OCI-LY3 (cell line): Measurements from ENCODE around the gene BAIAP2.

Experiments used
- H2AFZ ChIP-seq: fragments of 200-600, 300-600 bp; shearing (Covaris generic); 2 replicates; pipeline ENCODE4 v1.6.0; 2014; ENCODE audit warnings: antibody characterized with exemption, low read depth, low read length
- H3K27ac ChIP-seq: fragments of 200-600, 300-600 bp; sonication (generic); 2 replicates; pipeline ENCODE4 v1.5.1; 2014; ENCODE audit warnings: mild to moderate bottlenecking, low read length, moderate library complexity, mixed read lengths
- H3K27me3 ChIP-seq: fragments of 200-600, 300-600 bp; sonication (generic); 2 replicates; pipeline ENCODE4 v1.6.1; 2014; ENCODE audit warnings: low read depth, low read length, mixed read lengths
- H3K36me3 ChIP-seq: fragments of 200-600, 300-600 bp; sonication (generic); replicated peaks from 2 replicates; pipeline ENCODE3; 2014; ENCODE audit warnings: low read depth, low read length, mixed read lengths
- H3K4me1 ChIP-seq: fragments of 300-600, 200-600 bp; sonication (generic); 2 replicates; pipeline ENCODE4 v1.6.1; 2014; ENCODE audit warnings: low read length, mixed read lengths
- H3K4me2 ChIP-seq: fragments of 200-600, 300-600 bp; sonication (generic); 2 replicates; pipeline ENCODE4 v1.6.1; 2014; ENCODE audit warnings: low read length, mixed read lengths
- H3K4me3 ChIP-seq: fragments of 300-600, 200-600 bp; sonication (generic); 2 replicates; pipeline ENCODE4 v1.5.1; 2014; ENCODE audit warnings: antibody characterized with exemption, mild to moderate bottlenecking, low read length, moderate library complexity
- H3K79me2 ChIP-seq: fragments of 300-600, 200-600 bp; shearing (Covaris generic); 2 replicates; pipeline ENCODE4 v1.6.1; 2014; ENCODE audit warnings: mild to moderate bottlenecking, low read length, mixed read lengths
- H3K9ac ChIP-seq: fragments of 300-600, 200-600 bp; shearing (Covaris generic); 2 replicates; pipeline ENCODE4 v1.6.0; 2014; ENCODE audit warnings: mild to moderate bottlenecking, low read length, moderate library complexity
- H3K9me3 ChIP-seq: fragments of 200-600, 300-600 bp; shearing (Covaris generic); 2 replicates; pipeline ENCODE4 v1.6.1; 2014; ENCODE audit warnings: low read length, mixed read lengths; ENCODE audit not compliant: insufficient read depth
- H4K20me1 ChIP-seq: fragments of 200-600, 300-600 bp; sonication (generic); 2 replicates; pipeline ENCODE4 v1.6.1; 2016; ENCODE audit warnings: low read length, mixed read lengths; ENCODE audit not compliant: insufficient read depth
- CTCF ChIP-seq: fragments of 200-600, 300-600 bp; sonication (generic); IDR thresholded peaks from 2 replicates; pipeline ENCODE4 v1.5.1; 2014; ENCODE audit warnings: antibody characterized with exemption, low read length, low read depth
- EZH2phosphoT487 ChIP-seq: fragments of 200-600 bp; shearing (Covaris generic); IDR thresholded peaks from 2 replicates; pipeline ENCODE4 v1.6.1; 2018; ENCODE audit warnings: antibody characterized with exemption, mixed run types, low read depth

Gene BAIAP2

GRCh38 chr17:81080019-81080418 is 45.1 kb downstream of the BAIAP2 start:
- H3K9ac ChIP-seq, result no peak overlapping the region
- H3K27ac ChIP-seq, result no peak overlapping the region
- H3K4me2 ChIP-seq, result no peak overlapping the region

GRCh38 chr17:81081222-81082176 is 46.5 kb downstream of the BAIAP2 start:
- Histone ChIP-seq H3K4me1 (no peaks in the 10 kb centered on the region), H3K9ac (no peak overlapping the region), H3K27me3 (peaks cover 9% of the 10 kb centered on the region; the same call in 1 of the 2 replicates), H3K79me2 (no peaks in the 10 kb centered on the region), H3K27ac (no peak overlapping the region), H4K20me1 (no peaks in the 10 kb centered on the region), H3K9me3 (no peaks in the 10 kb centered on the region), H3K4me2 (no peak overlapping the region), H3K4me3 (no peak overlapping the region), H3K36me3 (no peaks in the 10 kb centered on the region), H2AFZ (no peak overlapping the region)
- TF ChIP-seq CTCF (no peak), EZH2phosphoT487 (no peak)

More at GRCh38 chr17:81080019-81080418, 45.1 kb downstream of the BAIAP2 start:
- Histone ChIP-seq H3K27me3 (peaks cover 9% of the 10 kb centered on the region; the same call in 1 of the 2 replicates), H2AFZ (no peak overlapping the region), H3K4me1 (no peaks in the 10 kb centered on the region), H3K36me3 (no peaks in the 10 kb centered on the region), H4K20me1 (no peaks in the 10 kb centered on the region), H3K79me2 (no peaks in the 10 kb centered on the region), H3K9me3 (no peaks in the 10 kb centered on the region), H3K4me3 (no peak overlapping the region)
- TF ChIP-seq EZH2phosphoT487, result no peak

GRCh38 chr17:81082177-81083073 is 47.5 kb downstream of the BAIAP2 start:
- H2AFZ ChIP-seq, result no peak overlapping the region
- H3K4me1 ChIP-seq, result no peaks in the 10 kb centered on the region
- H3K4me3 ChIP-seq, result no peak overlapping the region
- H4K20me1 ChIP-seq, result no peaks in the 10 kb centered on the region
- H3K27me3 ChIP-seq, result peaks cover 9% of the 10 kb centered on the region; the same call in 1 of the 2 replicates
- no peak overlapping the region for H3K4me2 ChIP-seq
- H3K27ac ChIP-seq, result no peak overlapping the region
- H3K79me2 ChIP-seq, result no peaks in the 10 kb centered on the region
- H3K36me3 ChIP-seq, result no peaks in the 10 kb centered on the region
- no peak overlapping the region for H3K9ac ChIP-seq
- no peak for TF ChIP-seq EZH2phosphoT487
- TF ChIP-seq CTCF, result no peak
- H3K9me3 ChIP-seq, result no peaks in the 10 kb centered on the region

- Histone ChIP-seq H2AFZ (no peak overlapping the region), H3K4me3 (no peak overlapping the region), H3K4me1 (no peaks in the 10 kb centered on the region), H3K27me3 (peaks cover 14% of the 10 kb centered on the region), H4K20me1 (no peaks in the 10 kb centered on the region), H3K36me3 (no peaks in the 10 kb centered on the region), H3K9ac (no peak overlapping the region), H3K79me2 (no peaks in the 10 kb centered on the region), H3K9me3 (no peaks in the 10 kb centered on the region), H3K4me2 (no peak overlapping the region), H3K27ac (no peak overlapping the region)
- no peak for TF ChIP-seq EZH2phosphoT487
- TF ChIP-seq CTCF, result no peak
Measured at GRCh38 chr17:81083125-81083765, 48.3 kb downstream of the BAIAP2 start.
